OCI-LY1 (cell line): ENCODE data around the gene GPM6B.

ENCODE experiments used
- CTCF ChIP-seq: fragments of 200-600 bp; sonication (generic), shearing (Covaris generic); IDR thresholded peaks from 2 replicates; pipeline ENCODE4 v1.5.1; 2017; ENCODE audit warnings: mild to moderate bottlenecking, antibody characterized with exemption, low read length, moderate library complexity, mixed read lengths
- EZH2 ChIP-seq: fragments of 200-600 bp; sonication (generic), shearing (Covaris generic); IDR thresholded peaks from 2 replicates; pipeline ENCODE4 v1.8.0; 2017; ENCODE audit warnings: borderline replicate concordance, mixed run types, mild to moderate bottlenecking, antibody characterized with exemption, low read length, moderate library complexity, mixed read lengths

GRCh38 chrX:13759152-13759718 is 57.7 kb downstream of the GPM6B start:
- TF ChIP-seq CTCF (no peak), EZH2 (no peak)
